ENCODE results near the gene CNIH1. TPM values are rescaled to one million over a fixed set of nuclear protein-coding genes. Genes with fewer than 3 reads are reported as not detected.

Gene CNIH1
- total RNA-seq, 4 donors from 2014 or later: 40.8 to 184 (median 152) TPM

GRCh38 chr14:54377501-54377900, 63.7 kb downstream of the CNIH1 start:
- no peak for DNase-seq
- Histone ChIP-seq H3K27me3 (no peaks in the 10 kb centered on the region), H3K27ac (no peak overlapping the region), H3K4me3 (no peak overlapping the region), H3K36me3 (no peaks in the 10 kb centered on the region), H3K4me1 (no peaks in the 10 kb centered on the region), H3K9me3 (no peaks in the 10 kb centered on the region)
- intact Hi-C loops (cut with DNase I; ENCODE audit: low total_unique reads): no loop called here
- TF ChIP-seq POLR2AphosphoS5 (IDR thresholded peaks at IDR 0.05): no peak
- TF ChIP-seq CTCF (IDR thresholded peaks at IDR 0.05): no peak
- TF ChIP-seq POLR2A (IDR thresholded peaks at IDR 0.05): no peak
- no peak for TF ChIP-seq EP300 (IDR thresholded peaks at IDR 0.05; ENCODE audit: low read depth)
- in situ Hi-C loops (cut with MboI; ENCODE audit: low pct_ligation_motif_present in 1 of 4, low pct_unique_long_range_greater_than_20kb in 1 of 4, low sequenced_read_pairs in 3 of 4): no loop called here
- WGBS, 2 donors (ENCODE audit: low coverage in 1 of 2): 78% methylated on average over 7 of the region's 7 CpGs; no CpG with 5 or more reads in 1 of the 2 donors

- no peak for DNase-seq
- Histone ChIP-seq H3K9me3 (no peaks in the 10 kb centered on the region), H3K27me3 (no peaks in the 10 kb centered on the region), H3K4me3 (no peak overlapping the region), H3K27ac (no peak overlapping the region), H3K36me3 (no peaks in the 10 kb centered on the region), H3K4me1 (no peaks in the 10 kb centered on the region)
- in situ Hi-C loops (cut with MboI; ENCODE audit: low pct_ligation_motif_present in 1 of 4, low pct_unique_long_range_greater_than_20kb in 1 of 4, low sequenced_read_pairs in 3 of 4): no loop called here
- intact Hi-C loops (cut with DNase I; ENCODE audit: low total_unique reads): no loop called here
- WGBS, 2 donors (ENCODE audit: low coverage in 1 of 2): 45 to 65% methylated on average over 4 to 7 of the region's 7 CpGs
- TF ChIP-seq POLR2AphosphoS5 (IDR thresholded peaks at IDR 0.05): no peak
Observed at GRCh38 chr14:54374117-54374884, 66.9 kb downstream of the CNIH1 start.

Other genes with a start within 250 kb of the CNIH1 start
- gene CDKN3, start 44.4 kb downstream of the CNIH1 start, total RNA-seq: 1 to 10 TPM in 2 of 4 donors, not detected in 2; 3.0 to 4.0 TPM
- 10 to 100 TPM; 19.8 to 94.5 (median 67.4) TPM for gene GMFB, start 47.6 kb upstream of the CNIH1 start, total RNA-seq
- gene CGRRF1, start 68.5 kb upstream of the CNIH1 start, total RNA-seq: 10 to 100 TPM in 3 of 4 donors, 1 to 10 TPM in 1; 2.6 to 46.8 (median 18.0) TPM
- 10 to 100 TPM; 15.3 to 40.2 (median 22.3) TPM for gene SAMD4A, start 125.8 kb upstream of the CNIH1 start, total RNA-seq

All from transverse colon (tissue), 4 donors.